GM19324 (cell line): Measurements from ENCODE around the gene KNDC1.
A peak's percentile ranks its signal among the peaks of the same experiment; 100 is the strongest.

ENCODE experiments used
- ATAC-seq: cut with Tn5 transposase; IDR thresholded peaks from one replicate; pipeline ENCODE4 v1.9.1; 2021; ENCODE audit warnings: mild to moderate bottlenecking, moderate library complexity; ENCODE audit not compliant: unreplicated experiment, low FRiP score

The KNDC1 gene

DNA sequence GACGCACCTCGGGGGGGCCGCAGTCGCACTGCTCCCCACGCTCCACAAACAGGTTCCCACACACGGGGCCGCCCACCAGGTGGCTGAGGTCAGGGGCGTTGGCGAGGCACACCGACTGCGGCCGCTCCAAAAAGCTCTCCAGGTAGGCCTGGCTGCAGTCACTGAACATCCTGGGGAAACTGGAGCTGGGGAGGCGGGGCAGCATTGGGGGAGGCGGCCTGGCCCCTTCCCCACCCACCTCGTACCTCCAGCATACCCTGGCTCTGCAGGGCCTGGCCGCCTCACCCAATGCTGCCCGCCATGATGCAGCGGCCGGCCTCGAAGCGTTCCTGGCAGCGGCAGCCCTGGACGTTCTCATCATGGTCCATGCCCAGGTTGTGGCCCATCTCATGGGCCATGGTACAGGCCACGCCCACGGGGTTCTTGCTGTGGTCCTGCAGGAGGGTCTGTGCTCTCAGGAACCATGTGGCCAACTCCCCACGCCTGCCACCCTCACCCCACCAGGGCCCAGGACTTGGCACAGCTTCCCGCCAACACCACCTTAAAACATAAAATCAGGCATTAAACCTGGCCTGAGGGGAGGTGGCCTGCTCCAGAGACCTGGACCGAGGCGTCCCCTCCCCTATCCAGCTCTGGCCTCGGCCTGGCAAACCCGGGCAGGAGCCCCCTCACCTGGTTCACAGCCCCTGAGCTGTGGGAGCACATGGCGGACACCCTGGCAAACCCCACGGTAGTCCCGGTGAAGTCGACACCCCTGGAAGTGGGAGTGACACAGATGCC lies 111.7 kb downstream of the KNDC1 start:
- no peak for ATAC-seq

DNA sequence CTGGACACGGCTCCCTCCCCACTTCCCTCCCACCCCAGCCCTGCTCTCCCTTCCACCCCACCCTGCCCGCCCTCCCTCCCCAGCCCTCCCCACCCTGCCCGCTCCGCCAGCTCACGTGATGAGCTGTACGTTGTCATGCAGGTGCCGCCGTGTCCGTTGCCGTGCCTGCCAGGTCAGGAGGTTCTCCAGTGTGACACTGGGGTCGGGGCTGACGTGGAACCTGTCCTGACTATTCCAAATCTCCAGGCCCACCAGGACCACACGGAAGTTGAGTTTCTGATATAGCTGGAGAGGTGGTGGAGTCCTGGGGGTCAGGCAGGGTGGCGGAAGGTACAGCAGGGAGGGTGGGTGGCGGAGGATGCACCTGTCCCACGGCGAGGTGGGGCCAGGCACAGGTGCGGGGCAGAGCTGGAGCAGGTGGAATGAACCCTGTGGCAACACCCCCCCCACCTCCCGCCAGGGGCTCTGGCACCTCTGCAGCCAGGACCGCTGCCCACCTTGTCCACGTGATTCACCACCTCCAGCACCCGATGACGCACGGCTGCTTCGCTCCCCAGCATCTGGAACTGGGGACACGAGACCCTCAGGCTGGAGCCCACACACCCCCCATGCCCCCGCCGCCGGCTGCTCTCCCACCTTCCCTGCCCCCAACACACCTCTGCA lies 112.4 kb downstream of the KNDC1 start:
- ATAC-seq, result no peak

GRCh38 chr10:133272964-133273420 lies 113.0 kb downstream of the KNDC1 start:
- ATAC-seq, result no peak

DNA sequence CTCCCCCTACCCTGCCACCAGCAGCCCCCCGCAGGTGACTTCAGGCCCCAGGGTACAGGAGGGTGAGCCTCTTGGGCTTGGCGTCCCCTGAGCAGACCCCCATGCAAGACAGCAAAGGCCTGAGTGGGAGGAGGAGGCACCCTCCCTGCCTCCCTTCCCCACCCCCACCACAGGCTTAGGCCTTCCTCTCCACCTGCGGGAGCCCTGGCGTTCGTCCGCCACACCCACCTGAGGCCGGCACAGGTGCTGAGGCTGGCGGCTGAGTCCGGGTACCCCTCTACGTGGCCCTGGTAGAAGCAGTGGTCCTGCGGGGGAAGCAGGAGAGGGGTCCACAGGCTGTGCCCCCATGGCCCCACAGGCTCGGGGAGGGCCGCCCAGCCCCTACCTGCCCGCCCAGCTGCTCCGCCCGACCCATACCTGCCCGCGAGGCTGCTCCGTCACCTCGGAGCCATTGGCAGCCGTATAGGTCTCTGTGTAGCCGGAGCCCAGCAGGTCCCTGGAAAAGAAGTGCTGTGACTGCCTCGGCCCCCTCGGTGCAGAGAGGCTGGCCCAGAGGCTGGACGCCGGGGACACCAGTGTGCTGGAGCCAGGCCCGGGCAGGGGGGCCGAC lies 113.6 kb downstream of the KNDC1 start:
- ATAC-seq, result no peak

DNA sequence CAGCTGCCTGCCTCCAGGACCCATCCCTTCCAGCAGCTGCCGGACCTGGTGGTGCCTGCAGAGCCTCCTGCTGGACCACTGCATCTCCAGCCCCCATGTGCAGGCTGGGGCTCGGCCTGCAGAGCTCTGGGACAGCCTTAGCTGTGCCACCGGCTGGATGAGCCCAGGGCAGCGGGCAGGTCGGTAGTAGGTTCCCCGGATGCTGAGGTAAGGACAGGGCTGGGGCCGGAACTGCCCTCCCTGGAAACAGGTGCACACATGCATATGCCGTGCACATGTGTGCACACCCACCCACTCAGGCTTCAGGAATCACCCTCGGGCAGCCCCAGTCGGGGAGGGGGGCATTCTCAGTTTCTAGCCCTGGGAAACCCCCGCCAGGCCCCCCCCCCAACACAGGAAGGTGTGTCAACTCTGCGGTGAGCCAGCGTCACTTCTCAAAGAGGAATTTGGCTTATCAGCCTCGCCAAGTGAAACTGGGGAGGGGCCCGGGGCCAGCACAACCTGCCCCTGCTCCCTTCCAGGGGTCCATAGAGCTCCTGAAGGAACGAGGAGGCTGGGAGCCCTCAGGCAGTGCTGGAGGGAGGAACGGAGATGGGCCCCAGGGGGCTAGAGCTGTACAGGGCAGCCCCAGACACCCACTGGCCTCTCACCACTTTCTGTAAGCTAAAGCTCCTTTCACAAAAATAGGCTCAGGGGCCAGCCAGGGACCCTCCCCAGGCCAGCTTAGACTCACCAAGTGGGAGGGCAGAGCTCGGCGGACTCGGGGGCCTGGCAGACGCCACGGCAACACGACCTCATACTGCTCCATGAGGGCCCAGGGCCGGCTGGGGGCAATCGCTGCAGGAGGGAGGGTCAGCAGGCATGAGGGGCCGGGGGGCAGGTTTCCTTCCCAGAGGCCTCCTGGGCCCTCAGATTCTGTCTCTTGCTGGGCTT lies 115.0 kb downstream of the KNDC1 start:
- ATAC-seq, result peak; percentile 38

GRCh38 chr10:133275684-133276092 lies 115.7 kb downstream of the KNDC1 start:
- ATAC-seq, result no peak
